Amygdala (tissue), 56 donors: Measurements from ENCODE around the gene ZNF644.
"Not testable (repeated sequence)": the region's sequence is repeated elsewhere in the genome, so short reads cannot be mapped to it uniquely, and the experiment has no call there.

Source experiments
- DNase-seq, 56 donors: peaks; one replicate each; lab custom pipeline; 2025; lab: John Stamatoyannopoulos, UW

ZNF644 gene

GRCh38 chr1:91021686-91022517 is at the start of gene ZNF644:
ZNF644 (minus strand) TSS chr1:91022035; CDS start chr1:90982353, 39,682 bp downstream.
- DNase-seq: peak; percentile 69 to 96 (median 89)

- no peak for DNase-seq
Measured at GRCh38 chr1:91070298-91070697, 48.5 kb upstream of the ZNF644 start.

- DNase-seq: no peak
Measured at GRCh38 chr1:91066538-91066937, 44.7 kb upstream of the ZNF644 start.

- no peak for DNase-seq
Measured at GRCh38 chr1:91065337-91065736, 43.5 kb upstream of the ZNF644 start.

- not testable (repeated sequence) for DNase-seq
Measured at GRCh38 chr1:91063403-91063802, 41.6 kb upstream of the ZNF644 start.

- no peak for DNase-seq
Measured at GRCh38 chr1:91059157-91059556, 37.3 kb upstream of the ZNF644 start.

- DNase-seq: no peak
Measured at GRCh38 chr1:91057784-91058183, 35.9 kb upstream of the ZNF644 start.

GRCh38 chr1:91054780-91055481 is 33.1 kb upstream of the ZNF644 start:
- DNase-seq: peak in 1 of 56 donors; percentile 1

- DNase-seq: no peak
Measured at GRCh38 chr1:91053630-91054029, 31.8 kb upstream of the ZNF644 start.

GRCh38 chr1:91049551-91049950 is 27.7 kb upstream of the ZNF644 start:
- not testable (repeated sequence) for DNase-seq

GRCh38 chr1:91046766-91047165 is 24.9 kb upstream of the ZNF644 start:
- DNase-seq: no peak

GRCh38 chr1:91045284-91045683 is 23.4 kb upstream of the ZNF644 start:
- DNase-seq: no peak

- DNase-seq: not testable (repeated sequence)
Measured at GRCh38 chr1:91044776-91045175, 22.9 kb upstream of the ZNF644 start.

GRCh38 chr1:91042372-91042771 is 20.5 kb upstream of the ZNF644 start:
- not testable (repeated sequence) for DNase-seq

- DNase-seq: no peak
Measured at GRCh38 chr1:91038582-91038981, 16.7 kb upstream of the ZNF644 start.

GRCh38 chr1:91036894-91037829 is 15.3 kb upstream of the ZNF644 start:
- no peak for DNase-seq

- no peak for DNase-seq
Measured at GRCh38 chr1:91032349-91032748, 10.5 kb upstream of the ZNF644 start.

GRCh38 chr1:91031081-91031480 is 9.2 kb upstream of the ZNF644 start:
- DNase-seq: no peak

GRCh38 chr1:91026777-91027176 is 4.9 kb upstream of the ZNF644 start:
- no peak for DNase-seq

- DNase-seq: no peak
Measured at GRCh38 chr1:91026320-91026719, 4.5 kb upstream of the ZNF644 start.
